HCT116 (cell line): Measurements from ENCODE around the gene ZNF652. TPM values are rescaled to one million over a fixed set of nuclear protein-coding genes. Genes with fewer than 3 reads are reported as not detected.

Experiments
- ATAC-seq: fragments of 200-7000 bp; cut with Tn5 transposase; 2 replicates; pipeline ENCODE4 v1.9.1; 2020; ENCODE audit warnings: mild to moderate bottlenecking, moderate library complexity
- BruUV-seq: library from RNA; stranded (reverse); fragments of 400-500 nt; replicated peaks from 2 replicates; lab custom pipeline; 2021; lab: Mats Ljungman, UMichigan
- CTCF ChIA-PET: fragments of 300-600 bp; sonication (Branson Sonifier 250); formaldehyde crosslinking; loops from one replicate; lab custom pipeline; 2021; ENCODE audit warnings: antibody characterized with exemption; lab: Charles Lee
- POLR2A ChIA-PET: fragments of 300-600, 350-600 bp; sonication (Branson Sonifier 250); formaldehyde crosslinking; loops from one replicate; lab custom pipeline; 2021; ENCODE audit warnings: antibody characterized with exemption; lab: Charles Lee
- RAD21 ChIA-PET, 2 experiments: fragments of 300-600 bp; sonication (Branson Sonifier 250); formaldehyde crosslinking; loops; one replicate each; lab custom pipeline; 2023; ENCODE audit warnings: low total read pairs in 2 of 2; ENCODE audit not compliant: uncharacterized antibody in 2 of 2, unreplicated experiment in 2 of 2, low non-redundant PET in 1 of 2; lab: Charles Lee
- DNase-seq: peaks from one replicate; pipeline ENCODE4 v3.0.0-alpha.2; 2010; ENCODE audit warnings: low read depth, low spot score
- H2AFZ ChIP-seq: fragments of 200-600 bp; shearing (Covaris generic), sonication (generic); 2 replicates; pipeline ENCODE4 v1.6.1; 2017; ENCODE audit warnings: low read depth, mixed run types, mixed read lengths, antibody characterized with exemption, low read length; ENCODE audit not compliant: poor library complexity, severe bottlenecking
- H3K27ac ChIP-seq: 2 replicates; pipeline ENCODE4 v1.5.1; 2012; ENCODE audit warnings: low read depth, low read length
- H3K27me3 ChIP-seq: fragments of 200-600 bp; sonication (generic); 2 replicates; pipeline ENCODE4 v1.6.1; 2016; ENCODE audit warnings: mixed run types, low read length, mixed read lengths; ENCODE audit not compliant: insufficient read depth
- H3K36me3 ChIP-seq, 2 experiments: fragments of 200-500 bp in 1 of 2; fragments of 200-600 bp in 1 of 2; sonication (Bioruptor generic) in 1 of 2; sonication (generic) in 1 of 2; 2 replicates each; pipeline versions ENCODE4 v1.5.1 to v1.6.1; 2014 to 2016; ENCODE audit warnings: low read length in 2 of 2, inconsistent platforms in 1 of 2, mixed read lengths in 1 of 2, mixed run types in 1 of 2; ENCODE audit not compliant: insufficient read depth in 2 of 2, control insufficient read depth in 1 of 2
- H3K4me1 ChIP-seq, 2 experiments: fragments of 200-600 bp in 1 of 2; sonication (generic) in 1 of 2; 2 replicates each; pipeline versions ENCODE4 v1.5.1 to v1.6.1; 2012 to 2017; ENCODE audit warnings: low read length in 2 of 2, inconsistent platforms in 1 of 2, mild to moderate bottlenecking in 1 of 2, mixed read lengths in 1 of 2, mixed run types in 1 of 2, moderate library complexity in 1 of 2; ENCODE audit not compliant: insufficient read depth in 2 of 2, control insufficient read depth in 1 of 2
- H3K4me2 ChIP-seq: fragments of 200-600 bp; sonication (generic); 2 replicates; pipeline ENCODE4 v1.6.1; 2017; ENCODE audit warnings: mixed run types, low read length, mixed read lengths
- H3K4me3 ChIP-seq, 2 experiments: fragments of 200-600 bp in 1 of 2; sonication (generic) in 1 of 2; replicated peaks in 1 of 2; 2 replicates each; pipeline ENCODE4 v1.5.1; 2011 to 2016; ENCODE audit warnings: low read length in 2 of 2, control low read depth in 1 of 2, low read depth in 1 of 2, mild to moderate bottlenecking in 1 of 2, mixed read lengths in 1 of 2, mixed run types in 1 of 2
- H3K79me2 ChIP-seq: fragments of 200-600 bp; sonication (generic); 2 replicates; pipeline ENCODE4 v1.6.1; 2017; ENCODE audit warnings: mild to moderate bottlenecking, mixed run types, low read length, moderate library complexity, mixed read lengths; ENCODE audit not compliant: insufficient read depth
- H3K9ac ChIP-seq: fragments of 200-600 bp; sonication (generic); 2 replicates; pipeline ENCODE4 v1.6.1; 2016; ENCODE audit warnings: low read length, mixed read lengths
- H3K9me2 ChIP-seq: fragments of 200-600 bp; sonication (generic), shearing (Covaris generic); 2 replicates; pipeline ENCODE4 v1.6.1; 2017; ENCODE audit warnings: mixed run types, mild to moderate bottlenecking, moderate library complexity; ENCODE audit not compliant: insufficient read depth
- H3K9me3 ChIP-seq, 2 experiments: fragments of 200-500 bp in 1 of 2; fragments of 200-600 bp in 1 of 2; sonication (Bioruptor generic) in 1 of 2; sonication (generic) in 1 of 2; 2 replicates each; pipeline ENCODE4 v1.6.1; 2014 to 2017; ENCODE audit warnings: low read length in 2 of 2, mixed read lengths in 2 of 2, inconsistent platforms in 1 of 2, low read depth in 1 of 2, mild to moderate bottlenecking in 1 of 2, mixed run types in 1 of 2, moderate library complexity in 1 of 2; ENCODE audit not compliant: control insufficient read depth in 1 of 2, insufficient read depth in 1 of 2
- H4K20me1 ChIP-seq: fragments of 200-600 bp; sonication (generic), shearing (Covaris generic); 2 replicates; pipeline ENCODE4 v1.6.1; 2017; ENCODE audit warnings: mixed run types, mild to moderate bottlenecking, moderate library complexity; ENCODE audit not compliant: insufficient read depth
- CEBPB ChIP-seq: IDR thresholded peaks from 2 replicates; pipeline ENCODE4 v1.6.1; 2012; ENCODE audit warnings: low read depth
- ELF1 ChIP-seq: IDR thresholded peaks from 2 replicates; pipeline ENCODE4 v1.6.1; 2012; ENCODE audit warnings: low read depth, borderline replicate concordance
- EZH2 ChIP-seq: fragments of 200-600 bp; sonication (generic); IDR thresholded peaks from 2 replicates; pipeline ENCODE4 v1.6.1; 2017; ENCODE audit warnings: antibody characterized with exemption, mixed run types
- EZH2phosphoT487 ChIP-seq: fragments of 200-600 bp; IDR thresholded peaks from 2 replicates; pipeline ENCODE4 v1.6.1; 2018; ENCODE audit warnings: antibody characterized with exemption, borderline replicate concordance
- FOSL1 ChIP-seq: IDR thresholded peaks from 2 replicates; pipeline ENCODE4 v1.6.1; 2012; ENCODE audit warnings: low read depth
- POLR2AphosphoS5 ChIP-seq: IDR thresholded peaks from 2 replicates; pipeline ENCODE4 v1.6.1; 2011; ENCODE audit warnings: mild to moderate bottlenecking, low read depth, low read length, moderate library complexity
- RAD21 ChIP-seq: IDR thresholded peaks from 2 replicates; pipeline ENCODE4 v1.6.1; 2012; ENCODE audit warnings: low read depth, mild to moderate bottlenecking
- SIN3A ChIP-seq: IDR thresholded peaks from 2 replicates; pipeline ENCODE4 v1.6.1; 2012; ENCODE audit warnings: low read depth
- SRF ChIP-seq: IDR thresholded peaks from 2 replicates; pipeline ENCODE4 v1.6.1; 2012; ENCODE audit warnings: low read depth
- TCF7L2 ChIP-seq: IDR thresholded peaks from 2 replicates; pipeline ENCODE4 v1.7.0; 2011; ENCODE audit warnings: borderline replicate concordance, inconsistent platforms; ENCODE audit not compliant: insufficient read depth, insufficient read length; ENCODE audit errors: extremely low read depth
- intact Hi-C: fragments of 100-400 bp; cut with micrococcal nuclease; formaldehyde crosslinking; loops from 2 replicates; pipeline ENCODE4 v1.10.0; 2022
- total RNA-seq: library from RNA; stranded (reverse); gene quantifications from one replicate; pipeline ENCODE4 v1.2.1, GENCODE V29; 2021; ENCODE audit not compliant: unreplicated experiment
- TF ChIP-seq, protein P1 (sequence below): IDR thresholded peaks from 2 replicates; pipeline ENCODE4 v1.6.1; 2012; ENCODE audit warnings: low read depth

The ZNF652 gene
- total RNA-seq, 1 experiment from 2014 or later, result 27.8 TPM

DNA sequence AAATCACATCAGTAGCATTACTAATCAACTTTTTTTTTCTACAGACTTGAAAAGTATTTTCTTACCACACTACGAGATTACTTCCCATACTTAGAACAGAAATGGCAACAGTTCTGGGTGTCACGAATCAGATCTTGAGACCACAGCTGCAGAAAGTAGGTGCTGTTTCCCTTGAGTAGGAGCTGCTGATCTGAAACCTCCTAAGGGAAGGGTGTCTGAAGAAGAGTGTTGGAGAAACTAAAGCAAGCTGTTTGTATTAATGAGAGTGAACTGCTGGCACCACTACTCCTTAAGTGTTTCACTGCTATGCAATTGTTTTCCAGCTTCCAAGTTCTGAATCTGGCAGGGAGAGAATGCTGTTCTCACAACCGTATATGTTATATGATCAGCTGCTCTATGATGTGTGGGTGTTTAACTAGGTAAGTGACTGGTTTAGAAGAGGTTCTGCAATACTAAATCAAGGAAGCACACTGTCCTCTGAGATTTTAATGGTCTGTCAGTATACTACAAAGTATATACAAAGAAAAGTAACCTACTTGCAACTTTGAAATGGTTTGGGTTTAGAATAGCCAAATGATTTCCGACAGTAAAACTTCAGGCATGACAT lies 3.3 kb downstream of the ZNF652 start:
- no TSS peak for BruUV-seq
- no peaks in the 10 kb centered on the region for H3K36me3 ChIP-seq
- ChIA-PET POLR2A (no interaction called here), RAD21 (no interaction called here), CTCF (interaction anchor here (1.4 kb wide), 1 partner anchor 10 kb away, joined by 4 read pairs; no protein-coding TSS in a partner anchor)
- DNase-seq (no peak), ATAC-seq (no peak)
- no peaks in the 10 kb centered on the region for H3K9me3 ChIP-seq
- no peak for TF ChIP-seq RAD21
- no peak for TF ChIP-seq EZH2phosphoT487
- TF ChIP-seq CEBPB, result no peak
- no peak for TF ChIP-seq EZH2
- TF ChIP-seq, protein P1, sequence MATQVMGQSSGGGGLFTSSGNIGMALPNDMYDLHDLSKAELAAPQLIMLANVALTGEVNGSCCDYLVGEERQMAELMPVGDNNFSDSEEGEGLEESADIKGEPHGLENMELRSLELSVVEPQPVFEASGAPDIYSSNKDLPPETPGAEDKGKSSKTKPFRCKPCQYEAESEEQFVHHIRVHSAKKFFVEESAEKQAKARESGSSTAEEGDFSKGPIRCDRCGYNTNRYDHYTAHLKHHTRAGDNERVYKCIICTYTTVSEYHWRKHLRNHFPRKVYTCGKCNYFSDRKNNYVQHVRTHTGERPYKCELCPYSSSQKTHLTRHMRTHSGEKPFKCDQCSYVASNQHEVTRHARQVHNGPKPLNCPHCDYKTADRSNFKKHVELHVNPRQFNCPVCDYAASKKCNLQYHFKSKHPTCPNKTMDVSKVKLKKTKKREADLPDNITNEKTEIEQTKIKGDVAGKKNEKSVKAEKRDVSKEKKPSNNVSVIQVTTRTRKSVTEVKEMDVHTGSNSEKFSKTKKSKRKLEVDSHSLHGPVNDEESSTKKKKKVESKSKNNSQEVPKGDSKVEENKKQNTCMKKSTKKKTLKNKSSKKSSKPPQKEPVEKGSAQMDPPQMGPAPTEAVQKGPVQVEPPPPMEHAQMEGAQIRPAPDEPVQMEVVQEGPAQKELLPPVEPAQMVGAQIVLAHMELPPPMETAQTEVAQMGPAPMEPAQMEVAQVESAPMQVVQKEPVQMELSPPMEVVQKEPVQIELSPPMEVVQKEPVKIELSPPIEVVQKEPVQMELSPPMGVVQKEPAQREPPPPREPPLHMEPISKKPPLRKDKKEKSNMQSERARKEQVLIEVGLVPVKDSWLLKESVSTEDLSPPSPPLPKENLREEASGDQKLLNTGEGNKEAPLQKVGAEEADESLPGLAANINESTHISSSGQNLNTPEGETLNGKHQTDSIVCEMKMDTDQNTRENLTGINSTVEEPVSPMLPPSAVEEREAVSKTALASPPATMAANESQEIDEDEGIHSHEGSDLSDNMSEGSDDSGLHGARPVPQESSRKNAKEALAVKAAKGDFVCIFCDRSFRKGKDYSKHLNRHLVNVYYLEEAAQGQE, result no peak
- TF ChIP-seq SRF, result no peak
- TF ChIP-seq SIN3A, result no peak
- no peak for TF ChIP-seq TCF7L2
- TF ChIP-seq POLR2AphosphoS5, result no peak
- no peak for TF ChIP-seq ELF1
- TF ChIP-seq FOSL1, result no peak
- H3K27ac ChIP-seq, result no peak overlapping the region
- no peaks in the 10 kb centered on the region for H3K9me2 ChIP-seq
- no peaks in the 10 kb centered on the region for H3K27me3 ChIP-seq
- no peak overlapping the region for H3K9ac ChIP-seq
- intact Hi-C loops, result no loop called here
- no peak overlapping the region for H3K4me2 ChIP-seq
- no peak overlapping the region for H2AFZ ChIP-seq
- peaks cover 72% of the 10 kb centered on the region for H3K79me2 ChIP-seq
- H3K4me1 ChIP-seq, result peaks cover 15 to 21% of the 10 kb centered on the region in 2 experiments
- H3K4me3 ChIP-seq, result no peak overlapping the region
- peaks cover 6% of the 10 kb centered on the region; the same call in 1 of the 2 replicates for H4K20me1 ChIP-seq
